ENCODE data around the gene YTHDF1.

Gene YTHDF1

DNA sequence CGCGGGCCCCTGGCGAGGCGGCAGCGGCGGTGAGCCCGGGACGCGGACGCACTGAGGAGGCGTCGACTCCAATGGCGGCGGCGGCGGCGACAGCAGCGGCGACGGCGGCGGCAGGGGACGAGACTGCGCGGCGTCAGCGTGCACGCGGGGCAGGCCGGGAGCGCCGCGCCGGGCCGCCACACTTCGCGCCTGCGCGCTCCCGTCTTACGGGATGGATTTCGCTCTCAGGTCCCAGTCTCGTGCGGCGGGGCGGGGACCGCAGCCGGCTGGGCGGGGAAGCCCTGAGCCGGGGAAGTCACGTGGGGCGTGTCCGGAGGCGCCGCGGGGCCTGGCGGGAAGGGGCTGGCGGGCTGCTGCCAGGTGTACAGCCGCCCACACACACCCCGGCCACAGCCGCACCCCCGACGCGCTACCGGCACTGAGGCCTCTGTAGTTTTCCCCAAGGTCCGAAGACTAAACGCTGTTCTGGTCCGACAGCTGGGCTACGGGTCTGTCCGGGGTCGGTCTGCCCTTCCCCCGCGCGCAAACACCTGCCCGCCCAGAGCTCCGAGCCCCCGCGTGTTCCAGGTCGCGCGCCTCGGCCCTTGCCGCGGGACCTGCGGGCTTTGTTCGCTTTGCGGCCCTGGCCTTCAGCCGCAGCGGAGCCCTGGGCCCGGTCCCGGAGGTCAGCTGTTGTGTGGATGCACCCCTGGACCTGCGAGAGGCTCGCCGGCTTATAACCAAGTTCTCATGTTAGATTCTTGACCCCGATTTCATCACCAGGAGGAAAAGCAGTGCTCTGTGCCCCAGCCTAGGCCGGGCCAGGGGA is at the start of gene YTHDF1:
YTHDF1 (minus strand) TSS at position 91 of the 808 bp plus-strand sequence. CDS start 239 bp downstream, outside the sequence.
- TF ChIP-seq, protein P1, sequence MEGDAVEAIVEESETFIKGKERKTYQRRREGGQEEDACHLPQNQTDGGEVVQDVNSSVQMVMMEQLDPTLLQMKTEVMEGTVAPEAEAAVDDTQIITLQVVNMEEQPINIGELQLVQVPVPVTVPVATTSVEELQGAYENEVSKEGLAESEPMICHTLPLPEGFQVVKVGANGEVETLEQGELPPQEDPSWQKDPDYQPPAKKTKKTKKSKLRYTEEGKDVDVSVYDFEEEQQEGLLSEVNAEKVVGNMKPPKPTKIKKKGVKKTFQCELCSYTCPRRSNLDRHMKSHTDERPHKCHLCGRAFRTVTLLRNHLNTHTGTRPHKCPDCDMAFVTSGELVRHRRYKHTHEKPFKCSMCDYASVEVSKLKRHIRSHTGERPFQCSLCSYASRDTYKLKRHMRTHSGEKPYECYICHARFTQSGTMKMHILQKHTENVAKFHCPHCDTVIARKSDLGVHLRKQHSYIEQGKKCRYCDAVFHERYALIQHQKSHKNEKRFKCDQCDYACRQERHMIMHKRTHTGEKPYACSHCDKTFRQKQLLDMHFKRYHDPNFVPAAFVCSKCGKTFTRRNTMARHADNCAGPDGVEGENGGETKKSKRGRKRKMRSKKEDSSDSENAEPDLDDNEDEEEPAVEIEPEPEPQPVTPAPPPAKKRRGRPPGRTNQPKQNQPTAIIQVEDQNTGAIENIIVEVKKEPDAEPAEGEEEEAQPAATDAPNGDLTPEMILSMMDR (IDR thresholded peaks at IDR 0.05; ENCODE audit: poor library complexity, severe bottlenecking): no peak
- H3K27ac ChIP-seq (ENCODE audit: poor library complexity, severe bottlenecking): peak within 1 kb of the TSS; percentile 63
- DNase-seq (ENCODE audit: low spot score): peak; percentile 100
- no peaks in the 10 kb centered on the region for H3K9me3 ChIP-seq (ENCODE audit: severe bottlenecking)
- peaks cover 35% of the 10 kb centered on the region for H3K4me1 ChIP-seq (ENCODE audit: insufficient read depth, poor library complexity, severe bottlenecking)
- no peaks in the 10 kb centered on the region for H3K27me3 ChIP-seq (ENCODE audit: insufficient read depth, poor library complexity, severe bottlenecking)
- peaks cover 40% of the 10 kb centered on the region for H3K36me3 ChIP-seq (ENCODE audit: low read depth)
- H3K4me3 ChIP-seq (ENCODE audit: severe bottlenecking): peak within 1 kb of the TSS; percentile 94
- peak; percentile 81 for ATAC-seq (ENCODE audit: low read depth)

GRCh38 chr20:63264519-63264918 is 48.6 kb upstream of the YTHDF1 start:
- H3K36me3 ChIP-seq (ENCODE audit: low read depth): no peaks in the 10 kb centered on the region
- H3K9me3 ChIP-seq (ENCODE audit: severe bottlenecking): no peaks in the 10 kb centered on the region
- DNase-seq (ENCODE audit: low spot score) (no peak), ATAC-seq (ENCODE audit: low read depth) (no peak)
- no peak overlapping the region for H3K4me3 ChIP-seq (ENCODE audit: severe bottlenecking)
- H3K27me3 ChIP-seq (ENCODE audit: insufficient read depth, poor library complexity, severe bottlenecking): peaks cover 21% of the 10 kb centered on the region
- no peaks in the 10 kb centered on the region for H3K4me1 ChIP-seq (ENCODE audit: insufficient read depth, poor library complexity, severe bottlenecking)
- TF ChIP-seq, protein P1 (IDR thresholded peaks at IDR 0.05; ENCODE audit: poor library complexity, severe bottlenecking): no peak
- H3K27ac ChIP-seq (ENCODE audit: poor library complexity, severe bottlenecking): no peak overlapping the region

- no peak overlapping the region for H3K27ac ChIP-seq (ENCODE audit: poor library complexity, severe bottlenecking)
- H3K4me1 ChIP-seq (ENCODE audit: insufficient read depth, poor library complexity, severe bottlenecking): no peaks in the 10 kb centered on the region
- no peak overlapping the region for H3K4me3 ChIP-seq (ENCODE audit: severe bottlenecking)
- no peaks in the 10 kb centered on the region for H3K9me3 ChIP-seq (ENCODE audit: severe bottlenecking)
- H3K36me3 ChIP-seq (ENCODE audit: low read depth): no peaks in the 10 kb centered on the region
- TF ChIP-seq, protein P1 (IDR thresholded peaks at IDR 0.05; ENCODE audit: poor library complexity, severe bottlenecking): no peak
- ATAC-seq (ENCODE audit: low read depth) (no peak), DNase-seq (ENCODE audit: low spot score) (no peak)
- peaks cover 24% of the 10 kb centered on the region for H3K27me3 ChIP-seq (ENCODE audit: insufficient read depth, poor library complexity, severe bottlenecking)
Observed at GRCh38 chr20:63264000-63264399, 48.1 kb upstream of the YTHDF1 start.

GRCh38 chr20:63262836-63263235 is 46.9 kb upstream of the YTHDF1 start:
- TF ChIP-seq, protein P1 (IDR thresholded peaks at IDR 0.05; ENCODE audit: poor library complexity, severe bottlenecking): no peak

More at GRCh38 chr20:63262836-63263235, 46.9 kb upstream of the YTHDF1 start:
- Histone ChIP-seq H3K36me3 (ENCODE audit: low read depth) (no peaks in the 10 kb centered on the region), H3K4me1 (ENCODE audit: insufficient read depth, poor library complexity, severe bottlenecking) (no peaks in the 10 kb centered on the region), H3K4me3 (ENCODE audit: severe bottlenecking) (no peak overlapping the region), H3K27me3 (ENCODE audit: insufficient read depth, poor library complexity, severe bottlenecking) (peaks cover 24% of the 10 kb centered on the region), H3K9me3 (ENCODE audit: severe bottlenecking) (no peaks in the 10 kb centered on the region), H3K27ac (ENCODE audit: poor library complexity, severe bottlenecking) (no peak overlapping the region)
- DNase-seq (ENCODE audit: low spot score): no peak
- ATAC-seq (ENCODE audit: low read depth): no peak

All from RWPE2 (cell line).